NCI-H2107 treated with DMSO at 0.1 percent for 48 hours (cell line): Measurements from ENCODE around the gene PFDN4.

ENCODE experiments used
- DNase-seq: peaks from one replicate; lab custom pipeline; 2025; ENCODE audit not compliant: unreplicated experiment; lab: John Stamatoyannopoulos, UW

The PFDN4 gene

GRCh38 chr20:54173653-54174456 lies 34.0 kb upstream of the PFDN4 start, which contains the start of gene CYP24A1:
Gene CYP24A1 (minus strand): TSS chr20:54173986. CDS start chr20:54173579, 407 bp downstream.
- DNase-seq = no peak

- no peak for DNase-seq
These were observed 33.3 kb upstream of the PFDN4 start for GRCh38 chr20:54174457-54175175.

DNA sequence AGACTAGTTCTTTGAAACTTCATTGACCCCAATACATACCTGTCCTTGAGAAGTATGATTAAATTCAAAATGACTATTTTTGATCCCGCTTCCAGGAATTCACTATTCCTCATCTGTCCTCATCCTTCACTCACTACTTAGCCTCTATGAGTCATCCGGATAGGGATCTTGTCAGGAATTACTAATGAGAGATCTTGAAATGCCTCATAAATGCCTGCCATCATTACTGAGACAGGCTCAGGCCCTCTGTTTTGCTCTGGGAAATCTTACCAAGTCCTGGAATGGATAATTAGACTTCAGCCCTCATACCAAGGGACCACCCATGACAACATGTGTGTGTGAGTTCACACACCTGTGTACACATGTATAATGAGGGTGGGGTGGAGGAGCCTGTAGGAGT lies 31.3 kb upstream of the PFDN4 start:
- DNase-seq = no peak

- DNase-seq = no peak
These were observed 30.5 kb upstream of the PFDN4 start for GRCh38 chr20:54177378-54177777.

DNA sequence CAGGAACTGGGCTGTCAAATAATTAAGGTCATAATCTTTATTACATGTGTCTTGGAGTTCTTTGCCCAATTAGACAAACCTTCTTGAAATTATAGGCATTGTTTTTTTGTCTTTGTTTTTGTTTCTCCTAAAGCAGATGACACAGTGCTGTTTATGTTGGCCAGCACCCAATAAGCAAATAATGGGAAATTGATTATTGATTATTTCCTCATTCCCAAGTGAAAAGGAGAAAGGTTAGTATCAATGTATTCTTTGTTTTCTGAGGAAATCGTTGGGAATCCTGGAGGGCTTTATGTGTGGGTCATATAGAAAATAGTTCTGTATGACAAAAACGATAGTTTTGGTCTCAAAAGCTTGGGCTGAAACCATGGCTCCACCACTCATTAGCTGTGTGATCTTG lies 29.6 kb upstream of the PFDN4 start:
- DNase-seq = no peak

- DNase-seq = peak; percentile 52
These were observed 27.9 kb upstream of the PFDN4 start for GRCh38 chr20:54179946-54180345.

- no peak for DNase-seq
These were observed 27.0 kb upstream of the PFDN4 start for GRCh38 chr20:54180931-54181330.

GRCh38 chr20:54184071-54184470 lies 23.8 kb upstream of the PFDN4 start:
- DNase-seq = no peak

DNA sequence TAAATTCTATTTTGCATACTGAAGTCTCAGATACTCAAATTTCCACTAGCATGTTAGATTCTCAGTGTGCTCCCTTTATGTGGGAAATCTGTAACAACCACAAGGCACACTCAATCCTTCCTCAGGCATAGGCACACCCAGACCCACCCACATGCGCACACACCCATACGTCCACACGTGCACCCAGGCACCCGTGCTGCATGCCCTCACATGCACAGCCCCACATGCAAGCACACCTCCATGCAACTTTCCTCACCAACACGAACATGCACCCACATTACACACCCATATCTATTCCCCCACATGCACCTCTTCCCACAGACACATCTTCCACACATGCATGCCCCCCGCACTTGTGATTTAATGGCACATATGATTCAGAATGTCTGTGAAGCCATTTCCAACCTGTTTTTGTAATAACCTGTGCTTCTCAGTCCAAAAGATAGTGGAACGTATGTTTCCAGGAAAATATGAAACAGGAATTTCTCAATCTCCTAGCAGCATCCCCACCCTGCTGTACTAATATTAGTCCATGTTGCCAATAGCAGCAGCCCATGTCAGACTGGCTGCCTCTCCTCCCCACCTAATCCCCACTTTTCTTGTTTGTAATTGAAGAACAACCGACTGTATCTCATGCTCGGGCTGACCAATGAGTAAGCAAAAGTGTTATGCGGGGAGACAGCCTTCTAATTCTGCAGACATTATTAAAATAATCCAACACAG lies 22.8 kb upstream of the PFDN4 start:
- no peak for DNase-seq

DNA sequence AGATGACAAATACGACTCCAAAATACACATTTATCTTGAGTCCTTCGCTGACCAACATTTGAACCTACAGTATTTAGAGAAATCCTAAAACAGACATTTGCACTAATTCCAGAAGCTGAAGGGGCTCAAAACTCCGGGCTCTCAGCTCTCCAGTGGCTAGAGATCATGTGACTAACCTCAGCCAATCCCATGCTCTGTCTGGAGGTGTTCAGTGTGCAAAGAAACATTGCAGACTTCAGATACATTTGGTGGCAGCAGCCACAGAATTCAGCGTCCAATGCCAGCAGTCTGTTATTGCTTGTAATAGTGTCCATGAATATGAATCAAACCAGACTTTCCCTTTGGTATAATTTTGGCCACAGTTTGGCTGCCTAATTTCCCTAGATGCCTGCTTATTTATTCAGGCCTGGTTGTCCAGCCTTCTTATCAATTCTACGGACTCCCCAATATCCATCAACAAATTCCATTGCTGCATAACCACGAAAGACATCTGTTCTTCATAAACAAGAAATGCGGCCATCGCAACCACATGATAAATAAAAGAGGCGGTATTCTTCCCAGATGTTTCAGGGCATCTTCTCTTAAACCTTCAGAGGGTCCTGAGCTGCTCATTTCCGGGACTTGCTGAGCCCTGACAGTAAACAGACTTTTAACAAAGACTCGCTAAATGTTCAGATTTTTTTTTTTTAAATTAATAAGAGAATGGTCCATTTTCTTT lies 19.6 kb upstream of the PFDN4 start:
- no peak for DNase-seq

DNA sequence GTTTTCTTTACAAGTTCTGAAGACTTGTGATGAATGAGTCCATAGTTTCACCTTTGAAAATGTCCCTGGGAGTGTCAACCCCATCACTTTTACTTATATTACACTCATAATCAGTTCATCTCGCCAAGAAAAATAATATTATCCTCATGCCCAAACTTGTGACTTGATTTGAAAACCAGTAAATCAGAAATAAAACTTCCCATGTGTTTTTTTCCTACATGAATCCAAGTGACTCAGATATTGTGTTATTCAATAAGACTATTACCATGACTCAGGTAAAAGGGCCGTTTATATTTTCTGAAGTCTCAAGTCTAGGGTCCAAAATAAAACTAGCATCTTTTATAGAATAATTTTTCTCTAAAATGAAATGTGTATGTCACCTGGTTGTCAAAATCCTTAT lies 18.3 kb upstream of the PFDN4 start:
- DNase-seq = no peak

DNA sequence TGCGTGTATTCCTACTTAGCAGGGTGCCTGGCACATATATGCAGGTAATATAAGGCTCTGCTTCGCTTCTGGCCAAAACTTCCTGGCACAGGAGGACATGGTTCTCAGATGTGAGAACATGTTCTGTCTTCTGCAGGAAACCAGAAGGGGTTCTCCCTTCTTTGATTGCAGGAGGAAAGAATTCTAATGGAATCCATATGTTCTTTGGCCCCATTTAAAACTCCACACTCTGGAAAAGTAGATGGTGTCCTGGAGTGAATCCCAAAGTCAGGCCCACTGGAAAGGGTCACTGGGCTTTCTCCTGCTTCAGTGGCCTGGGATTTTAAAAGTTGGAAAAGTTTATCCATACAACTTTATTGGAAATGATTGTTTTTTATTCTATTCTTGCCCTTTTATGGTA lies 17.7 kb upstream of the PFDN4 start:
- no peak for DNase-seq

GRCh38 chr20:54193817-54194216 lies 14.1 kb upstream of the PFDN4 start:
- DNase-seq = no peak

DNA sequence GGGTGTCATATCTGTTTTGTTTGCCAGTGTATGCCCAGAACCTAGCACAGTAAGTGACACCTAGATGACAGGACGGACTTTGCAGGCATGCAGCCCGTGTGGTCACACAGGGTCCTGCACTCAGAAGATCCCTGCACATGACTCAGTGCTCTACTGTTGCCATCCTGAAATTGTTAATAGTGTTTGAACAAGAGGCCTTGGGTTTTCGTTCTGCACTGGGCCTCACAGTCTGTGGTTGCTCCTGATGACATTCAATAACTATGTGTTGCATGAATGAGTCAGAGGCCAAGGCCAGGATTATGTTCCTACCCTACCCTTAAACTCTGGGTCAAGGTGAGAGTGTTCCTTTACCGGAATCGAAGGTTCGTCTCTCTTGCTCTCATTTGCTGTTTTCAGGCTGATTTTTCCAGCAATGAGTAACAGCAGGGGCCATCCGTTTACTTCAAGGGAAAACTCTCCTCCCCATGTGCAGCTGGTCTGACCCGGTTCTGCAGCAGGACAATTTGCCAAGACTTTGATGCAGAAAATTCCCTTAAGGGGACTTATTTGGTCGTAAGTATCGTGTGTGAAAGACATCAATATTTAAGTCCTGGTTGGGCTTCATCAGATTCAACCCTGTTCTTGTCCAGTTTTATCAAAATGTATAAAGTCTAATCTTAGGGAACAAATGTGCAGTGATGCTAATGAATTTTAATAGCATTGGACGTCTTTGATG lies 13.0 kb upstream of the PFDN4 start:
- no peak for DNase-seq

GRCh38 chr20:54195483-54196472 lies 12.1 kb upstream of the PFDN4 start:
- no peak for DNase-seq

GRCh38 chr20:54197621-54198604 lies 10.0 kb upstream of the PFDN4 start:
- DNase-seq = no peak

DNA sequence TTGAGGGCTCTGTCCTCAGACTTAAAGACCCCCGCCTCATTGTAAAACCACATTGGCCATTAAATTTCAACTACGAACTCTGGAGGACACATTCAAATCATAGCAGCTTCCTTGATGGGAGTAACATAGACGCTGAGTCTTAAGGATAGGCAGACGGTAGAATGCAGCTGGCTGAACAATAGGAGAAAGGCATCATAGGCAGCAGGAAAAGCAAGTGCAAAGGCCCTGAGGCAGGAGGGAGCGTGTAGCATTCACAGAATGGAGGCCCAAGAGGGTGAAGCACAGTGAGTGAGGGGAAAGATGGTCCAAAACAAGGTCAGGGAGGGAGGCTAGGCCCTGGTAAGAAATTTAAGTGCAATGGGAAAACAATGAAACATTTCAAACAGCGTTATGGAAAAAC lies 8.6 kb upstream of the PFDN4 start:
- DNase-seq = no peak

GRCh38 chr20:54199721-54200176 lies 8.1 kb upstream of the PFDN4 start:
- DNase-seq = peak; percentile 52
